ENCODE measurements around the gene CLIC4. TPM values are rescaled to one million over a fixed set of nuclear protein-coding genes. Genes with fewer than 3 reads are reported as not detected.

The CLIC4 gene
- total and polyA plus RNA-seq, 10 donors, result 17.0 to 99.6 (median 71.2) TPM

DNA sequence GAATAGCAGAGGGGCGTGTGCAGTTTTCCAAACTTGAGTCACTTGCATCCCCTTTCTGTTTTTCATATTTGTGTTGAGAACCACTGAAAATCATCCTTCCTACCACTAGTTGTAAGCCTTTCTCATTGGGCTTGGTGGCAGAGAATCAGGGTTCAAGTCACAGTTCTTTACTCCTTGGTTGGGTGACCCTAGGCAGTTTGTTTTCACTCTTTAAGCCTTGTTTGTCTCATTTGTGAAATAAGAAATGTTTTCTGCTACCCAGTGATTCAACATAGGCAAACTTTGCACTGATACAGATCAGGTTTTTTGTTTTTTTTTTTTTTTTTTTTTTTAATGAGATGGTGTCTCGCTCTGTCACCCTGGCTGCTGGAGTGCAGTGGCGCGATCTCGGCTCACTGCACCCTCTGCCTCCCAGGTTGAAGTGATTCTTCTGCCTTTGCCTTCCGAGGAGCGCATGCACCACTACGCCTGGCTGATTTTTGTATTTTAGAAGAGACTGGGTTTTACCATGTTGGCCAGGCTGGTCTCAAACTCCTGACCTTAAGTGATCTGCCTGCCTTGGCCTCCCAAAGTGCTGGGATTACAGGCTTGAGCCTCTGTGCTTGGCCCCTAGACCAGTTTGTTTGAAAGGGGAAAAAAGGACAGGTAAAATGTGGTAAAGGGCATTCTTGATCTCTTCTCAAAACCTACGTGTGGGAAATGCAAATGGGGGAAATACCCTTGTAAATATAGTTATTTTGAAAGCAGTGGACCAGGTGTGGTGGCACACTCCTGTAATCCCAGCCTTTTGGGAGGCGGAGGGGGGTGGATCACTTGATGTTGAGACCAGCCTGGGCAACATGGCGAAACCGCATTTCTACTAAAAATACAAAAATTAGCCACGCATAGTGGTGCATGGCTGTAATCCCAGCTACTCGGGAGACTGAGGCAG, 3.2 kb downstream of the CLIC4 start:
- no peaks in the 10 kb centered on the region for H3K27me3 ChIP-seq (replicated peaks in 1 of 7)
- H3K4me3 ChIP-seq, result peak overlapping the region in 6 of 8 donors; percentile 4 to 96 (median 79)
- 56 to 83% (median 68%) methylated on average over 14 of the region's 14 CpGs for WGBS, 5 donors
- TF ChIP-seq POLR2A (IDR thresholded peaks at IDR 0.05), result no peak
- peak in 2 of 3 donors; percentile 35 to 67 for TF ChIP-seq POLR2AphosphoS5 (IDR thresholded peaks at IDR 0.05)
- H3K36me3 ChIP-seq, result no peaks in the 10 kb centered on the region
- H3K4me1 ChIP-seq, result peaks cover 2 to 90% (median 41%) of the 10 kb centered on the region in 6 donors
- DNase-seq, result peak; percentile 84
- intact Hi-C loops (cut with DNase I; ENCODE audit: low total_unique reads), result loop anchor here (10.0 kb wide), 1 partner anchor 54 kb away; no protein-coding TSS in a partner anchor
- H3K27ac ChIP-seq, result peak overlapping the region; percentile 22 to 94 (median 82)
- no peaks in the 10 kb centered on the region for H3K9me3 ChIP-seq

DNA sequence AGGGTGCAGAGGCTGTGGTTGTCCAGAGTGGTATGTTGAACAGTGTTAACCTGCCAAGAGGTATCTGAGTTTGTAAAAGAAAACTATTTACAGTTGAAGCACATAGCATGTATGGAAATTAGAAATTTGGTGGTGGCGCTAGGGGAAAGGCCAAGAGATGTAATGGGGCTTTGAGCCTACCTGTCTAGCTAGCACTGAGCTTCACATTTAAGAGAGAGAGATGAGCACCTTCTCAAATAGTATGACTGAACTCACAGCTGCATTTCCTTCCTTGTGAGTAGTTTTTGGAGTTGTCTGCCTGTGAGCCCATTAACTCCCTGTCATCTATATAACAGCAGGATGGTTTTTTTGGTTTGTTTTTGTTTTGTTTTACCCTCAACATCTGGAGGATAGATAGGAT, 4.0 kb downstream of the CLIC4 start:
- Histone ChIP-seq H3K9me3 (no peaks in the 10 kb centered on the region), H3K27me3 (replicated peaks in 1 of 7) (no peaks in the 10 kb centered on the region), H3K4me3 (peak overlapping the region in 4 of 8 donors; percentile 78 to 96 (median 86)), H3K27ac (peak overlapping the region in 7 of 8 donors; percentile 22 to 94 (median 93)), H3K4me1 (peaks cover 0 to 90% (median 37%) of the 10 kb centered on the region in 6 donors), H3K36me3 (no peaks in the 10 kb centered on the region)
- intact Hi-C loops (cut with DNase I; ENCODE audit: low total_unique reads), result loop anchor here (10.0 kb wide), 1 partner anchor 54 kb away; no protein-coding TSS in a partner anchor
- TF ChIP-seq POLR2A (IDR thresholded peaks at IDR 0.05), result no peak
- TF ChIP-seq, protein P1, sequence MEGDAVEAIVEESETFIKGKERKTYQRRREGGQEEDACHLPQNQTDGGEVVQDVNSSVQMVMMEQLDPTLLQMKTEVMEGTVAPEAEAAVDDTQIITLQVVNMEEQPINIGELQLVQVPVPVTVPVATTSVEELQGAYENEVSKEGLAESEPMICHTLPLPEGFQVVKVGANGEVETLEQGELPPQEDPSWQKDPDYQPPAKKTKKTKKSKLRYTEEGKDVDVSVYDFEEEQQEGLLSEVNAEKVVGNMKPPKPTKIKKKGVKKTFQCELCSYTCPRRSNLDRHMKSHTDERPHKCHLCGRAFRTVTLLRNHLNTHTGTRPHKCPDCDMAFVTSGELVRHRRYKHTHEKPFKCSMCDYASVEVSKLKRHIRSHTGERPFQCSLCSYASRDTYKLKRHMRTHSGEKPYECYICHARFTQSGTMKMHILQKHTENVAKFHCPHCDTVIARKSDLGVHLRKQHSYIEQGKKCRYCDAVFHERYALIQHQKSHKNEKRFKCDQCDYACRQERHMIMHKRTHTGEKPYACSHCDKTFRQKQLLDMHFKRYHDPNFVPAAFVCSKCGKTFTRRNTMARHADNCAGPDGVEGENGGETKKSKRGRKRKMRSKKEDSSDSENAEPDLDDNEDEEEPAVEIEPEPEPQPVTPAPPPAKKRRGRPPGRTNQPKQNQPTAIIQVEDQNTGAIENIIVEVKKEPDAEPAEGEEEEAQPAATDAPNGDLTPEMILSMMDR (IDR thresholded peaks at IDR 0.05 in 8 of 11, conservative IDR thresholded peaks at IDR 0.05 in 3 of 11), result no peak
- TF ChIP-seq POLR2AphosphoS5 (IDR thresholded peaks at IDR 0.05), result no peak
- 68 to 81% (median 69%) methylated on average over 1 of the region's 1 CpG for WGBS, 5 donors
- DNase-seq, result no peak

DNA sequence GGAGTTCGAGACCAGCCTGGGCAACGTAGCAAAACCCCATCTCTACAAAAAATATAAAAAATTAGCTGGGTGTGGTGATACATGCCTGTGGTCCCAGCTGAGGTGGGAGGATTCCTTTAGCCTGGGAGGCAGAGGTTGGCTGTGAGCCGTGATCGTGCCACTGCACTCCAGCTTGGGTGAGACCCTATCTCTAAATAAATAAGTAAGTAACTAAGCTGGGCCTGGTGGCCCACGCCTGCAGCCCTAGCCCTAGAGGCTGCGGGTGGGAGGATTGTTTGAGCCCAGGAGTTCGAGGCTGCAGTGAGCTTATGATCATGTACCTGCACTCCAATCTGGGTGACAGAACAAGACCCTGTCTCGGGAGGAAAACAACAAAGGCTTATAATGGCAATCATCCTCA, 4.6 kb downstream of the CLIC4 start:
- 90 to 95% (median 94%) methylated on average over 7 to 8 of the region's 8 CpGs for WGBS, 5 donors
- DNase-seq, result peak; percentile 50
- Histone ChIP-seq H3K27ac (peak overlapping the region in 4 of 8 donors; percentile 93 to 94 (median 94)), H3K36me3 (no peaks in the 10 kb centered on the region), H3K9me3 (no peaks in the 10 kb centered on the region), H3K4me3 (no peak overlapping the region), H3K4me1 (peaks cover 0 to 88% (median 33%) of the 10 kb centered on the region in 6 donors), H3K27me3 (replicated peaks in 1 of 7) (no peaks in the 10 kb centered on the region)
- intact Hi-C loops (cut with DNase I; ENCODE audit: low total_unique reads), result loop anchor here (10.0 kb wide), 1 partner anchor 55 kb away; no protein-coding TSS in a partner anchor
- TF ChIP-seq POLR2A (IDR thresholded peaks at IDR 0.05), result no peak
- TF ChIP-seq, protein P1 (IDR thresholded peaks at IDR 0.05 in 8 of 11, conservative IDR thresholded peaks at IDR 0.05 in 3 of 11), result no peak
- TF ChIP-seq POLR2AphosphoS5 (IDR thresholded peaks at IDR 0.05), result no peak

DNA sequence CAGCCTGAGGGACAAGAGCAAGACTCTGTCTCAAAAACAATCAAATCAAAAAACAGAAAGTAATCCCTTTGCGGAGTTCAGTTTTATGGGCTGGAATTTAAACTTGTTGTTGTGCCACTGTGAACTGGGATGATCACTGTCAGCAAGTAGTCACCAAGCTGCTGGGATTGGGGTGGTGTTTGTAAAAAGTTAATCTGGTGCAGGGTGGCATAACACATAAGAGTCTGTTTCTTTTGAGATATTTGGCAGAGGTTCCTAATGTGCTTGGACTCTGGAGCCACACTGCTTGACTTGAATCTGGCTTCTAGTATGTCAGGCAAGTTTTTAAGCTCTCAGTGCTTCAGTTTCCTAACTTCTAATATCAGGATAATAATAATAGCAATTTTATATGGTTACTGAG, 6.6 kb downstream of the CLIC4 start:
- peaks cover 0 to 79% (median 26%) of the 10 kb centered on the region in 6 donors for H3K4me1 ChIP-seq
- no peaks in the 10 kb centered on the region for H3K9me3 ChIP-seq
- DNase-seq, result no peak
- no peaks in the 10 kb centered on the region for H3K27me3 ChIP-seq (replicated peaks in 1 of 7)
- intact Hi-C loops (cut with DNase I; ENCODE audit: low total_unique reads), result no loop called here
- 83 to 94% (median 92%) methylated on average over 1 of the region's 1 CpG for WGBS, 5 donors
- TF ChIP-seq POLR2A (IDR thresholded peaks at IDR 0.05) (no peak), POLR2AphosphoS5 (IDR thresholded peaks at IDR 0.05) (no peak)
- TF ChIP-seq, protein P1 (IDR thresholded peaks at IDR 0.05 in 8 of 11, conservative IDR thresholded peaks at IDR 0.05 in 3 of 11), result no peak
- H3K36me3 ChIP-seq, result no peaks in the 10 kb centered on the region
- no peak overlapping the region for H3K4me3 ChIP-seq
- H3K27ac ChIP-seq, result no peak overlapping the region

All from spleen (tissue), 11 donors.